Liver (tissue), 9 donors: ENCODE results near the gene ZFAND3. TPM values are rescaled to one million over a fixed set of nuclear protein-coding genes. Genes with fewer than 3 reads are reported as not detected.

Experiments
- DNase-seq: peaks from one replicate; pipeline ENCODE4 v3.0.0-alpha.2; 2017; ENCODE audit warnings: low spot score
- H3K27ac ChIP-seq, 2 donors: one replicate each; pipeline ENCODE4 v1.7.0; 2013; ENCODE audit warnings: inconsistent platforms in 2 of 2, low read length in 2 of 2, control low read depth in 1 of 2, low read depth in 1 of 2, mild to moderate bottlenecking in 1 of 2
- H3K27me3 ChIP-seq, 4 donors: one replicate each; pipeline versions ENCODE4 v1.6.1 to v1.7.0; 2013; ENCODE audit warnings: low read length in 3 of 4, inconsistent platforms in 1 of 4, mild to moderate bottlenecking in 1 of 4, moderate library complexity in 1 of 4; ENCODE audit not compliant: control insufficient read depth in 4 of 4, insufficient read depth in 4 of 4
- H3K36me3 ChIP-seq, 4 donors: one replicate each; pipeline versions ENCODE4 v1.6.1 to v1.7.0; 2013; ENCODE audit warnings: low read length in 3 of 4, mild to moderate bottlenecking in 3 of 4, low read depth in 1 of 4, moderate library complexity in 1 of 4; ENCODE audit not compliant: control insufficient read depth in 4 of 4, insufficient read depth in 3 of 4
- H3K4me1 ChIP-seq, 4 donors: one replicate each; pipeline versions ENCODE4 v1.6.1 to v1.7.0; 2013; ENCODE audit warnings: low read length in 3 of 4, mild to moderate bottlenecking in 3 of 4, moderate library complexity in 1 of 4; ENCODE audit not compliant: control insufficient read depth in 4 of 4, insufficient read depth in 4 of 4
- H3K4me3 ChIP-seq, 3 donors: one replicate each; pipeline versions ENCODE4 v1.6.1 to v1.7.0; 2013; ENCODE audit warnings: low read length in 3 of 3, control low read depth in 1 of 3, low read depth in 1 of 3, mild to moderate bottlenecking in 1 of 3
- H3K9ac ChIP-seq, 2 donors: one replicate each; pipeline ENCODE4 v1.7.0; 2013; ENCODE audit warnings: low read length in 2 of 2, mild to moderate bottlenecking in 2 of 2, moderate library complexity in 2 of 2, control low read depth in 1 of 2, low read depth in 1 of 2
- H3K9me3 ChIP-seq, 4 donors: one replicate each; pipeline versions ENCODE4 v1.6.1 to v1.7.0; 2013; ENCODE audit warnings: low read length in 3 of 4; ENCODE audit not compliant: control insufficient read depth in 4 of 4
- EGR1 ChIP-seq, 2 donors: IDR thresholded peaks; 2 replicates each; pipeline ENCODE4 v1.6.1; 2016 to 2018; ENCODE audit warnings: antibody characterized with exemption in 2 of 2, low read depth in 2 of 2
- FOXA2 ChIP-seq: IDR thresholded peaks from 2 replicates; pipeline ENCODE4 v1.6.1; 2016; ENCODE audit warnings: antibody characterized with exemption
- HNF4A ChIP-seq, 2 donors: conservative IDR thresholded peaks; 2 replicates each; pipeline ENCODE4 v1.6.1; 2016; ENCODE audit warnings: antibody characterized with exemption in 2 of 2, mild to moderate bottlenecking in 2 of 2
- HNF4G ChIP-seq: IDR thresholded peaks from 2 replicates; pipeline ENCODE4 v1.6.1; 2016; ENCODE audit warnings: antibody characterized with exemption
- JUND ChIP-seq, 2 donors: IDR thresholded peaks; 2 replicates each; pipeline ENCODE4 v1.6.1; 2016; ENCODE audit warnings: antibody characterized with exemption in 2 of 2
- NR2F2 ChIP-seq: IDR thresholded peaks from 2 replicates; pipeline ENCODE4 v1.6.1; 2016; ENCODE audit warnings: antibody characterized with exemption
- RAD21 ChIP-seq, 2 donors: IDR thresholded peaks; 2 replicates each; pipeline ENCODE4 v1.6.1; 2016; ENCODE audit warnings: antibody characterized with exemption in 2 of 2, mild to moderate bottlenecking in 2 of 2
- RXRA ChIP-seq, 2 donors: IDR thresholded peaks; 2 replicates each; pipeline ENCODE4 v1.6.1; 2017 to 2018; ENCODE audit warnings: antibody characterized with exemption in 2 of 2, mild to moderate bottlenecking in 1 of 2
- SP1 ChIP-seq: IDR thresholded peaks from 2 replicates; pipeline ENCODE4 v1.6.1; 2018; ENCODE audit warnings: antibody characterized with exemption, mild to moderate bottlenecking
- TAF1 ChIP-seq: conservative IDR thresholded peaks from 2 replicates; pipeline ENCODE4 v1.6.1; 2016; ENCODE audit warnings: antibody characterized with exemption, mild to moderate bottlenecking
- YY1 ChIP-seq: IDR thresholded peaks from 2 replicates; pipeline ENCODE4 v1.6.1; 2016; ENCODE audit warnings: antibody characterized with exemption, mild to moderate bottlenecking
- WGBS: extraction: QIAGEN DNeasy Blood & Tissue Kit; methylation state at CpG from one replicate; pipeline ENCODE4 v1.1.7; 2013; 5-methylcytosine and 5-hydroxymethylcytosine counted together
- polyA plus RNA-seq, 2 donors: library from polyadenylated mRNA; stranded (reverse) in 1 of 2; unstranded in 1 of 2; fragments of 200-250 nt in 1 of 2; fragments of >200 nt in 1 of 2; fragmentation: Nextera tagmentation in 1 of 2; extraction: Ambion mirVana in 1 of 2; gene quantifications; one replicate each; pipeline versions ENCODE4 v1.2.1 to v1.2.3, GENCODE V29; 2013 to 2015
- total RNA-seq, 2 donors: library from RNA; depleted of rRNA; stranded (reverse); fragments of >200 nt; gene quantifications; one replicate each; pipeline ENCODE4 v1.2.3, GENCODE V29; 2014
- TF ChIP-seq, protein P1 (sequence below): IDR thresholded peaks from 2 replicates; pipeline ENCODE4 v1.6.1; 2016; ENCODE audit warnings: antibody characterized with exemption
- TF ChIP-seq, protein P2 (sequence below): IDR thresholded peaks from 2 replicates; pipeline ENCODE4 v1.6.1; 2016; ENCODE audit warnings: antibody characterized with exemption
- TF ChIP-seq, protein P3 (sequence below): fragments of 150-350 bp; IDR thresholded peaks from 2 replicates; pipeline ENCODE4 v1.5.1; 2017; ENCODE audit warnings: improper control_type of control experiment, low read depth, low read length; ENCODE audit not compliant: missing input control
- TF ChIP-seq, protein P4 (sequence below): IDR thresholded peaks from 2 replicates; pipeline ENCODE4 v1.6.1; 2016; ENCODE audit warnings: antibody characterized with exemption, mild to moderate bottlenecking
- donor health status: healthy.
- donor health status: healthy.
- donor health status: healthy.
- donor health status: healthy.
- donor health status: healthy.

The ZFAND3 gene
- total and polyA plus RNA-seq, 4 donors = 7.7 to 37.5 (median 23.1) TPM

DNA sequence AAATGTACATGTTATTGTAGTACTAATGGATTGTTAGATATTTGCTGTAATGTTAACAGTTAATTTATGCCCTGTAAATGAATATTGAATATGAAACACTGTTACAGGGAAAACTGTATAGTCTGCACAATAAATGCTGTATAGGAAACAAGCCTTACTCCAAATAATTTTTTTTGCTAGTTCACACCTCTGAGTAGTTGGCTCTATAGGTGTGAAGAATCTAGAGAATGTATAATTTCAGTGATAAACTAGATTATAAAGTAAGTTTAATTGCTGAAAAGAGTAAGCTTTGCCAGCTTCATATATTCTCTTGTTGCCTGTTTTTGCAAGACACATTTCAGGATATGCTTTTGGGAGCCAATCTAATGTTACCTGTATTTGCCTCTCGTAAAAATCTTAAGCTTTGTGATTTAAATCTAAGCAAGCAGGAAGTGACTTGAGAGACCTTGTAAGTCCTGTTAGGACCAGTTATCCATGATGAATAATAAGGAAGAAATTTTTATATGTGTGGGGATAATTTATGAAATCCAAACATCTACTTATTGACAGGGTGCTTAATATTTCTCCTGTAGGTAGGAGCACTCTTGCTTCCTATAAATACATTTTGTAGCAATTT lies 232.4 kb downstream of the ZFAND3 start:
- Histone ChIP-seq H3K4me1 (no peaks in the 10 kb centered on the region), H3K27ac (no peak overlapping the region), H3K9ac (no peak overlapping the region), H3K36me3 (no peaks in the 10 kb centered on the region), H3K27me3 (no peaks in the 10 kb centered on the region), H3K4me3 (no peak overlapping the region), H3K9me3 (no peaks in the 10 kb centered on the region)
- 94% methylated on average over 1 of the region's 1 CpG for whole genome bisulfite sequencing
- TF ChIP-seq FOXA2 (no peak), SP1 (no peak), EGR1 (IDR thresholded peaks at IDR 0.05; ENCODE audit: low read depth in 2 of 2) (no peak), JUND (IDR thresholded peaks at IDR 0.05) (no peak)
- no peak for DNase-seq

DNA sequence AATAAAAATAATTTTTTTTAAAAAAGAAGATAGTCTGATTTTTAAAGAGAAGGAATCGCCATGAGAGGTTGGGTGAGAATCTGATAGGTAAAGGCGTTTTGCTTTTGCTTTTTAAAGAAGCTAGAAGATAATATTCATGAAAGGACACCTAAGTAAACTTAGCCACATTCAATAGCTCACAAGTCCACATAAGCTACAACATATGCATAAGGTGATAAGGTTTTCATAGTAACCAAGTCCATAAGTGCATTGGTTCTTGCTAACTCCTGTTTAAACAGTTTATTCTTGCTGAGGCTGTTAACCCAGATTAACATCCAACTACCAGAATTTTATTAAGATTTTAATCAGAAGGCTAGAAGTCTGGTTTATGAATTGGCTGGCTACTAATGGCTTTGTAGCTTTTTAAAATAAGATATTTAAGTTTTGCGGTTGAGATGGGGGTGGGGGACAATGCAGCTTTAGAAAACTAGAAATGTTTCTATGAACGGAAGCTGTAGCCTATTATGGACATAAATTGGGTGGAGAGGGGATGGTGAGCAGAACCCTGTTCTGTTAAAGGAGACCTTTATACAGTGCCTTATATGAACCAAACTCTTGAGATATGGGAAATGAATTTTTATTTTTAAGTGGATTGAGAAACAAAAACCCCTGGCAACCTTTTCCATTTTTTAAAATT lies 235.1 kb downstream of the ZFAND3 start:
- H3K36me3 ChIP-seq = no peaks in the 10 kb centered on the region
- 96% methylated on average over 4 of the region's 4 CpGs for WGBS
- no peaks in the 10 kb centered on the region for H3K9me3 ChIP-seq
- H3K4me3 ChIP-seq = no peak overlapping the region
- TF ChIP-seq JUND (IDR thresholded peaks at IDR 0.05) = no peak
- TF ChIP-seq RAD21 (IDR thresholded peaks at IDR 0.05) = no peak
- no peak for TF ChIP-seq NR2F2
- TF ChIP-seq TAF1 = no peak
- TF ChIP-seq YY1 = no peak
- no peak for TF ChIP-seq EGR1 (IDR thresholded peaks at IDR 0.05; ENCODE audit: low read depth in 2 of 2)
- TF ChIP-seq, protein P1, sequence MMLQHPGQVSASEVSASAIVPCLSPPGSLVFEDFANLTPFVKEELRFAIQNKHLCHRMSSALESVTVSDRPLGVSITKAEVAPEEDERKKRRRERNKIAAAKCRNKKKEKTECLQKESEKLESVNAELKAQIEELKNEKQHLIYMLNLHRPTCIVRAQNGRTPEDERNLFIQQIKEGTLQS = no peak
- TF ChIP-seq, protein P2, sequence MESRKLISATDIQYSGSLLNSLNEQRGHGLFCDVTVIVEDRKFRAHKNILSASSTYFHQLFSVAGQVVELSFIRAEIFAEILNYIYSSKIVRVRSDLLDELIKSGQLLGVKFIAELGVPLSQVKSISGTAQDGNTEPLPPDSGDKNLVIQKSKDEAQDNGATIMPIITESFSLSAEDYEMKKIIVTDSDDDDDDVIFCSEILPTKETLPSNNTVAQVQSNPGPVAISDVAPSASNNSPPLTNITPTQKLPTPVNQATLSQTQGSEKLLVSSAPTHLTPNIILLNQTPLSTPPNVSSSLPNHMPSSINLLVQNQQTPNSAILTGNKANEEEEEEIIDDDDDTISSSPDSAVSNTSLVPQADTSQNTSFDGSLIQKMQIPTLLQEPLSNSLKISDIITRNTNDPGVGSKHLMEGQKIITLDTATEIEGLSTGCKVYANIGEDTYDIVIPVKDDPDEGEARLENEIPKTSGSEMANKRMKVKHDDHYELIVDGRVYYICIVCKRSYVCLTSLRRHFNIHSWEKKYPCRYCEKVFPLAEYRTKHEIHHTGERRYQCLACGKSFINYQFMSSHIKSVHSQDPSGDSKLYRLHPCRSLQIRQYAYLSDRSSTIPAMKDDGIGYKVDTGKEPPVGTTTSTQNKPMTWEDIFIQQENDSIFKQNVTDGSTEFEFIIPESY = no peak
- H3K4me1 ChIP-seq = no peaks in the 10 kb centered on the region
- H3K27me3 ChIP-seq = no peaks in the 10 kb centered on the region
- DNase-seq = no peak
- H3K27ac ChIP-seq = no peak overlapping the region
- H3K9ac ChIP-seq = no peak overlapping the region

DNA sequence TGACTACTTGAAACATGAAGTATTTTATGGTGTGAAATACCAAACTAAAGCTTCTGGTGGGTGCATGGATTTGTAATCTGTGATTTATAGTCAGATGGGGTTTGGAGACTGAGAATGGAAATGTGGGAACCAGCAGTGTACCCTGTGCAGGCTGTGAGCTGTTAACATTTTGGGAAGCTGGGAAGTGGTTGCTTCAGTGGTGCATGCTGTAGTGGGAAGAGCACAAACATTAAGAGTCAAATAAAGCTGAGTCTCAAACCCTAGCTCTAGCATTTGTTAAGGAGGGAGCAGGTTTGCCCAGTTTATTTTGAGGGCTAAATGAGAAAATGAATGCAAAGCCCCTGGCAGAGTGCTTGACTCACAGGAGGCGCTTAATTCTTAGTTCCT lies 235.7 kb downstream of the ZFAND3 start:
- no peaks in the 10 kb centered on the region for H3K9me3 ChIP-seq
- 98% methylated on average over 1 of the region's 1 CpG for WGBS
- no peaks in the 10 kb centered on the region for H3K36me3 ChIP-seq
- H3K4me1 ChIP-seq = no peaks in the 10 kb centered on the region
- H3K4me3 ChIP-seq = no peak overlapping the region
- H3K27me3 ChIP-seq = no peaks in the 10 kb centered on the region
- TF ChIP-seq, protein P3, sequence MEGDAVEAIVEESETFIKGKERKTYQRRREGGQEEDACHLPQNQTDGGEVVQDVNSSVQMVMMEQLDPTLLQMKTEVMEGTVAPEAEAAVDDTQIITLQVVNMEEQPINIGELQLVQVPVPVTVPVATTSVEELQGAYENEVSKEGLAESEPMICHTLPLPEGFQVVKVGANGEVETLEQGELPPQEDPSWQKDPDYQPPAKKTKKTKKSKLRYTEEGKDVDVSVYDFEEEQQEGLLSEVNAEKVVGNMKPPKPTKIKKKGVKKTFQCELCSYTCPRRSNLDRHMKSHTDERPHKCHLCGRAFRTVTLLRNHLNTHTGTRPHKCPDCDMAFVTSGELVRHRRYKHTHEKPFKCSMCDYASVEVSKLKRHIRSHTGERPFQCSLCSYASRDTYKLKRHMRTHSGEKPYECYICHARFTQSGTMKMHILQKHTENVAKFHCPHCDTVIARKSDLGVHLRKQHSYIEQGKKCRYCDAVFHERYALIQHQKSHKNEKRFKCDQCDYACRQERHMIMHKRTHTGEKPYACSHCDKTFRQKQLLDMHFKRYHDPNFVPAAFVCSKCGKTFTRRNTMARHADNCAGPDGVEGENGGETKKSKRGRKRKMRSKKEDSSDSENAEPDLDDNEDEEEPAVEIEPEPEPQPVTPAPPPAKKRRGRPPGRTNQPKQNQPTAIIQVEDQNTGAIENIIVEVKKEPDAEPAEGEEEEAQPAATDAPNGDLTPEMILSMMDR = no peak
- TF ChIP-seq, protein P4, sequence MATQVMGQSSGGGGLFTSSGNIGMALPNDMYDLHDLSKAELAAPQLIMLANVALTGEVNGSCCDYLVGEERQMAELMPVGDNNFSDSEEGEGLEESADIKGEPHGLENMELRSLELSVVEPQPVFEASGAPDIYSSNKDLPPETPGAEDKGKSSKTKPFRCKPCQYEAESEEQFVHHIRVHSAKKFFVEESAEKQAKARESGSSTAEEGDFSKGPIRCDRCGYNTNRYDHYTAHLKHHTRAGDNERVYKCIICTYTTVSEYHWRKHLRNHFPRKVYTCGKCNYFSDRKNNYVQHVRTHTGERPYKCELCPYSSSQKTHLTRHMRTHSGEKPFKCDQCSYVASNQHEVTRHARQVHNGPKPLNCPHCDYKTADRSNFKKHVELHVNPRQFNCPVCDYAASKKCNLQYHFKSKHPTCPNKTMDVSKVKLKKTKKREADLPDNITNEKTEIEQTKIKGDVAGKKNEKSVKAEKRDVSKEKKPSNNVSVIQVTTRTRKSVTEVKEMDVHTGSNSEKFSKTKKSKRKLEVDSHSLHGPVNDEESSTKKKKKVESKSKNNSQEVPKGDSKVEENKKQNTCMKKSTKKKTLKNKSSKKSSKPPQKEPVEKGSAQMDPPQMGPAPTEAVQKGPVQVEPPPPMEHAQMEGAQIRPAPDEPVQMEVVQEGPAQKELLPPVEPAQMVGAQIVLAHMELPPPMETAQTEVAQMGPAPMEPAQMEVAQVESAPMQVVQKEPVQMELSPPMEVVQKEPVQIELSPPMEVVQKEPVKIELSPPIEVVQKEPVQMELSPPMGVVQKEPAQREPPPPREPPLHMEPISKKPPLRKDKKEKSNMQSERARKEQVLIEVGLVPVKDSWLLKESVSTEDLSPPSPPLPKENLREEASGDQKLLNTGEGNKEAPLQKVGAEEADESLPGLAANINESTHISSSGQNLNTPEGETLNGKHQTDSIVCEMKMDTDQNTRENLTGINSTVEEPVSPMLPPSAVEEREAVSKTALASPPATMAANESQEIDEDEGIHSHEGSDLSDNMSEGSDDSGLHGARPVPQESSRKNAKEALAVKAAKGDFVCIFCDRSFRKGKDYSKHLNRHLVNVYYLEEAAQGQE = no peak
- TF ChIP-seq RXRA (IDR thresholded peaks at IDR 0.05) (no peak), TAF1 (no peak), SP1 (no peak), HNF4A (conservative IDR thresholded peaks at IDR 0.05) (no peak), FOXA2 (no peak), HNF4G (no peak), RAD21 (IDR thresholded peaks at IDR 0.05) (no peak), EGR1 (IDR thresholded peaks at IDR 0.05; ENCODE audit: low read depth in 2 of 2) (no peak)
- TF ChIP-seq, protein P1 = no peak
- H3K9ac ChIP-seq = no peak overlapping the region
- no peak for DNase-seq
- H3K27ac ChIP-seq = no peak overlapping the region
